ENCODE data around the gene OR1M1.

- TF ChIP-seq CTCF (IDR thresholded peaks at IDR 0.05; ENCODE audit: low read length): no peak
- no peak for TF ChIP-seq EZH2 (IDR thresholded peaks at IDR 0.05; ENCODE audit: borderline replicate concordance, low read length)
Measured at GRCh38 chr19:9144920-9145319, 58.1 kb downstream of the OR1M1 start.
